ENCODE measurements around the gene C1orf174. TPM values are rescaled to one million over a fixed set of nuclear protein-coding genes. Genes with fewer than 3 reads are reported as not detected.

C1orf174 gene
- total RNA-seq, 4 donors from 2014 or later = 12.7 to 22.6 (median 17.7) TPM

- no peak overlapping the region for H3K4me3 ChIP-seq (ENCODE audit: low read depth, poor library complexity, severe bottlenecking)
- intact Hi-C loops (cut with DNase I; ENCODE audit: low total_unique reads) = no loop called here
- 91 to 93% methylated on average over 20 of the region's 20 CpGs for WGBS, 2 donors
- no peak for DNase-seq (ENCODE audit: low spot score in 2 of 2)
- TF ChIP-seq CTCF (IDR thresholded peaks at IDR 0.05) (no peak), POLR2A (IDR thresholded peaks at IDR 0.05) (no peak)
Measured at GRCh38 chr1:3880429-3881192, 19.5 kb downstream of the C1orf174 start.

DNA sequence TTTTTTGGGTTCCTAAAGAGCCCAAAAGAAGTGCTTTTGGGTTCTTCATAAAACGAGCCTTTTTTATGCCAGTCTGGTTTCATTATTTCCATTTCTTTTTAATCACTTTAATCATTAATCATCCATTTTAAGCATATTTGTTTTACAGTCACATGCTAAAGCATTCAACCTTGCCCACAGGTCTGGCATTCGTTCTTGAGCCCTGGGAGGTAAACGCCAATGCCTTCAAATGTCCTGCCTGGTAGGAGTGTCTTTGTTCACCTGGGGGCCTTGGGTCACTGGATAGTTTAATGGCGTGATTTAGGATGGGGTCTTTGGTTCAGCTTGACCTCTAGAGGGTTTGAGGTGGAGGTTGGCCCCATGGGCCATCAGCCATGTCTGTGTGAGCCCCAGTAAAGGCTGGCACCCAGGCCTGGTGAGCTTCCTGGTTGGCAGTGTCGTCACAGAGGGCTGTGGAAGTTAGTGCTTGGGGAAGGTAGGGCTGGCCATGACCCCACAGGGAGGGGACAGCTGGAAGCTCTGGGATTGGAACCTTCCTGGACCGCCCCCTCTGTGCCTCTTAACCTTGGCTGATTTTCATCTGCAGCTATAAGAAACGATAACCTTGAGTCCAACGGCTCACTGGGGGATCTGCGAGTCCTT is 20.2 kb downstream of the C1orf174 start:
- TF ChIP-seq POLR2A (IDR thresholded peaks at IDR 0.05) (no peak), CTCF (IDR thresholded peaks at IDR 0.05) (no peak)
- WGBS, 2 donors = 89 to 92% methylated on average over 9 of the region's 9 CpGs
- H3K4me3 ChIP-seq (ENCODE audit: low read depth, poor library complexity, severe bottlenecking) = no peak overlapping the region
- intact Hi-C loops (cut with DNase I; ENCODE audit: low total_unique reads) = no loop called here
- no peak for DNase-seq (ENCODE audit: low spot score in 2 of 2)

GRCh38 chr1:3879099-3879498 is 21.0 kb downstream of the C1orf174 start:
- H3K4me3 ChIP-seq (ENCODE audit: low read depth, poor library complexity, severe bottlenecking) = no peak overlapping the region
- TF ChIP-seq CTCF (IDR thresholded peaks at IDR 0.05) = no peak
- TF ChIP-seq POLR2A (IDR thresholded peaks at IDR 0.05) = no peak
- 96 to 100% methylated on average over 7 of the region's 7 CpGs for WGBS, 2 donors
- no peak for DNase-seq (ENCODE audit: low spot score in 2 of 2)
- intact Hi-C loops (cut with DNase I; ENCODE audit: low total_unique reads) = no loop called here

GRCh38 chr1:3876716-3877115 is 23.4 kb downstream of the C1orf174 start:
- TF ChIP-seq CTCF (IDR thresholded peaks at IDR 0.05) (no peak), POLR2A (IDR thresholded peaks at IDR 0.05) (no peak)
- WGBS, 2 donors = 87 to 92% methylated on average over 16 of the region's 16 CpGs
- DNase-seq (ENCODE audit: low spot score in 2 of 2) = no peak
- intact Hi-C loops (cut with DNase I; ENCODE audit: low total_unique reads) = no loop called here
- no peak overlapping the region for H3K4me3 ChIP-seq (ENCODE audit: low read depth, poor library complexity, severe bottlenecking)

GRCh38 chr1:3874736-3875135 is 25.3 kb downstream of the C1orf174 start:
- TF ChIP-seq CTCF (IDR thresholded peaks at IDR 0.05) = no peak
- TF ChIP-seq POLR2A (IDR thresholded peaks at IDR 0.05) = no peak
- no peak overlapping the region for H3K4me3 ChIP-seq (ENCODE audit: low read depth, poor library complexity, severe bottlenecking)
- intact Hi-C loops (cut with DNase I; ENCODE audit: low total_unique reads) = no loop called here
- 95 to 97% methylated on average over 23 of the region's 23 CpGs for WGBS, 2 donors
- DNase-seq (ENCODE audit: low spot score in 2 of 2) = no peak
